ENCODE data around the gene GCN1. TPM values are rescaled to one million over a fixed set of nuclear protein-coding genes. Genes with fewer than 3 reads are reported as not detected.

The GCN1 gene
- total and polyA plus RNA-seq, 10 donors, result 10.4 to 131 (median 95.5) TPM

DNA sequence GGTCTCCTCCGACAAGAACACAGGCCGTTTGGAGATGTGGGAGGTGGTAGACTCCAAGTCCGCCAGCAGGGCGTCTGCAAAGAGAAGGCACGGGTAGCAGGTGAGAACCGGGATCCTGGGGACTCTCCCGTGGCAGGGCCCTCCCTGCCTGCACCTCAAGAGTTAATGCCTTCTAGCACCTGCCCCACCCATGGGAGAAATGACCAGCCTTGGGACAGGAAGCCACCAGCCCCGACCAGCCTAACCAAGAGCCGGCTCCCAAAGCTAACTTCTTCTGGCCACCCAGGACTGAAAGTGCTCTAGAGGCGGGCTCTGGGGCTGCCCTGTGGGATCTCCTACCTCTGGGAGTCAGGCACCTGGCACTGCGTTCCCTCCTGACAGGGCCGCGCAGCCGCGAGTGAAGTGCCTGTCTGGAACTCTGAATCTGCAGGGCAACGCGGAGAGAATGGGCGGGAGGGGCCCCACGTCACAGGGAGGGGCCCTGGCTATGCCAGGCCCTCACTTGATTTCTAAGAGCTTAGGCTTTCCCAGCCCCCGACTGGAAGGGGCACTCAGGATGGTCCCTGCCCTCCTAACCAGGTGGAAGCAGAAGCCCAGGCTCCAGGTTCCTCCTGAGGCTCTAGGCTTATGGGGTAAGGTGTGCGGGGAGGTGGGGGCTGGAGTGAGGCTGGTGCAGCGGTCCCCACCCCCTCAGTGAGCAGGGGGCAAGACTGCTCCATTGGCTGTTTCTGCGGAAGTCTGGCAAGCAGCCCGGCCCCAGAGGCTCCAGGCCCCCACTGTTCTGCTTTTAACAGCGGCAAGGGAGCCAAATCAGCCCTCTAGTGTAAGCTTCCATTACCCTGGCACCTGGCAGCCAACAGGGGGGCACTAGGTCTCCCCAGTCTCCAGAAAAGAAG lies 30.0 kb upstream of the GCN1 start:
- WGBS, 5 donors, result 35 to 62% (median 43%) methylated on average over 5 to 25 of the region's 25 CpGs
- H3K4me1 ChIP-seq, result peaks cover 37 to 63% (median 58%) of the 10 kb centered on the region in 6 donors

GRCh38 chr12:120223458-120224303 lies 29.2 kb upstream of the GCN1 start:
- Histone ChIP-seq H3K9me3 (no peaks in the 10 kb centered on the region), H3K36me3 (peaks cover 6 to 73% (median 58%) of the 10 kb centered on the region in 6 donors), H3K4me3 (no peak overlapping the region), H3K4me1 (peaks cover 28 to 54% (median 50%) of the 10 kb centered on the region in 6 donors), H3K27ac (peak overlapping the region in 4 of 8 donors; percentile 68 to 92 (median 70)), H3K27me3 (replicated peaks in 1 of 7) (peaks cover 0 to 20% (median 0%) of the 10 kb centered on the region in 7 donors)
- intact Hi-C loops (cut with DNase I; ENCODE audit: low total_unique reads), result no loop called here
- 83 to 89% (median 87%) methylated on average over 19 of the region's 19 CpGs for WGBS, 5 donors
- TF ChIP-seq POLR2AphosphoS5 (IDR thresholded peaks at IDR 0.05), result no peak
- no peak for TF ChIP-seq POLR2A (IDR thresholded peaks at IDR 0.05)
- TF ChIP-seq, protein P1, sequence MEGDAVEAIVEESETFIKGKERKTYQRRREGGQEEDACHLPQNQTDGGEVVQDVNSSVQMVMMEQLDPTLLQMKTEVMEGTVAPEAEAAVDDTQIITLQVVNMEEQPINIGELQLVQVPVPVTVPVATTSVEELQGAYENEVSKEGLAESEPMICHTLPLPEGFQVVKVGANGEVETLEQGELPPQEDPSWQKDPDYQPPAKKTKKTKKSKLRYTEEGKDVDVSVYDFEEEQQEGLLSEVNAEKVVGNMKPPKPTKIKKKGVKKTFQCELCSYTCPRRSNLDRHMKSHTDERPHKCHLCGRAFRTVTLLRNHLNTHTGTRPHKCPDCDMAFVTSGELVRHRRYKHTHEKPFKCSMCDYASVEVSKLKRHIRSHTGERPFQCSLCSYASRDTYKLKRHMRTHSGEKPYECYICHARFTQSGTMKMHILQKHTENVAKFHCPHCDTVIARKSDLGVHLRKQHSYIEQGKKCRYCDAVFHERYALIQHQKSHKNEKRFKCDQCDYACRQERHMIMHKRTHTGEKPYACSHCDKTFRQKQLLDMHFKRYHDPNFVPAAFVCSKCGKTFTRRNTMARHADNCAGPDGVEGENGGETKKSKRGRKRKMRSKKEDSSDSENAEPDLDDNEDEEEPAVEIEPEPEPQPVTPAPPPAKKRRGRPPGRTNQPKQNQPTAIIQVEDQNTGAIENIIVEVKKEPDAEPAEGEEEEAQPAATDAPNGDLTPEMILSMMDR (IDR thresholded peaks at IDR 0.05 in 8 of 11, conservative IDR thresholded peaks at IDR 0.05 in 3 of 11), result no peak
- no peak for DNase-seq

More for the DNA sequence above, 30.0 kb upstream of the GCN1 start:
- H3K4me3 ChIP-seq, result peak overlapping the region in 3 of 8 donors; percentile 13 to 45 (median 16)
- H3K27ac ChIP-seq, result peak overlapping the region in 7 of 8 donors; percentile 67 to 92 (median 68)
- intact Hi-C loops (cut with DNase I; ENCODE audit: low total_unique reads), result no loop called here
- TF ChIP-seq, protein P1 (IDR thresholded peaks at IDR 0.05 in 8 of 11, conservative IDR thresholded peaks at IDR 0.05 in 3 of 11), result no peak
- peak; percentile 8 to 51 (median 30) for TF ChIP-seq POLR2AphosphoS5 (IDR thresholded peaks at IDR 0.05)
- no peak for TF ChIP-seq POLR2A (IDR thresholded peaks at IDR 0.05)
- peaks cover 6 to 65% (median 49%) of the 10 kb centered on the region in 6 donors for H3K36me3 ChIP-seq
- no peaks in the 10 kb centered on the region for H3K9me3 ChIP-seq
- H3K27me3 ChIP-seq (replicated peaks in 1 of 7), result peaks cover 0 to 28% (median 0%) of the 10 kb centered on the region in 7 donors
- peak; percentile 82 for DNase-seq

DNA sequence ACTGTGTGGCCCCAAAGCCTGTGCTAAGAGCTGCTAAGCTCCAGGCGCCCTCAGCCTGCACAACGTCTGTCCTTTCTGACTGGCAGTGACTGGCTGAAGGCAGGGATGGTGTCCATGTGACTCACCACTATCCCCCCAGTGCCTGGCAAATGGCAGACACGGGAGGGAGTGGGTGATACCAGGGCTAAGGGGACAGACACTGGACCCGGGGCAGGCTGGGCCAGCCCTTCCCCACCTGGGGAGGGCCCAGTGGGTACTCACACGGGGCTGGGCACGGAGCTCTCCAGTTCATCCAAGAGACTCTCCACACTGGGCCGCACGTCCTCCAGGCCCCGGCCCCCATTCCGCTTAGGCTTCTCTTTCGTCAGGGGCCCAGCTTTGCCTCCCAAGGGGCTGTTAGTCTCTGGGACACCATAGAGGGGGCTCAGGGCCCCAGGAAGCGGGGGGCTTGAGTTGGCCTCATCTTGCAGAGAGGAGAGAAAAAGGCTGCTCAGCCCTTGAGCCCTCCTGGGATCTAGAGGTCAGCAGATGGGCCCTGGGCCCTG lies 27.8 kb upstream of the GCN1 start:
- intact Hi-C loops (cut with DNase I; ENCODE audit: low total_unique reads), result no loop called here
- Histone ChIP-seq H3K27ac (no peak overlapping the region), H3K9me3 (no peaks in the 10 kb centered on the region), H3K27me3 (replicated peaks in 1 of 7) (peaks cover 0 to 17% (median 0%) of the 10 kb centered on the region in 7 donors), H3K36me3 (peaks cover 6 to 86% (median 64%) of the 10 kb centered on the region in 6 donors), H3K4me1 (peaks cover 21 to 49% (median 38%) of the 10 kb centered on the region in 6 donors), H3K4me3 (no peak overlapping the region)
- WGBS, 5 donors, result 90 to 96% (median 94%) methylated on average over 3 to 12 of the region's 12 CpGs
- DNase-seq, result no peak
- TF ChIP-seq, protein P1 (IDR thresholded peaks at IDR 0.05 in 8 of 11, conservative IDR thresholded peaks at IDR 0.05 in 3 of 11), result no peak
- no peak for TF ChIP-seq POLR2A (IDR thresholded peaks at IDR 0.05)
- peak in 1 of 3 donors; percentile 50 for TF ChIP-seq POLR2AphosphoS5 (IDR thresholded peaks at IDR 0.05)

Data from spleen (tissue), 11 donors.